Medulla oblongata (tissue), 1 donor: Measurements from ENCODE around the gene RPP25.
"Not testable (repeated sequence)": the region's sequence is repeated elsewhere in the genome, so short reads cannot be mapped to it uniquely, and the experiment has no call there.

ENCODE experiments used
- DNase-seq: peaks from one replicate; pipeline ENCODE4 v3.0.0-alpha.2; 2015; ENCODE audit errors: extremely low spot score

RPP25 gene

GRCh38 chr15:74962671-74963070 is 6.1 kb upstream of the RPP25 start:
- DNase-seq: no peak

GRCh38 chr15:74962219-74962618 is 5.6 kb upstream of the RPP25 start:
- no peak for DNase-seq

GRCh38 chr15:74961616-74962015 is 5.0 kb upstream of the RPP25 start:
- DNase-seq: no peak

GRCh38 chr15:74960995-74961588 is 4.5 kb upstream of the RPP25 start:
- no peak for DNase-seq

- DNase-seq: no peak
These were observed 3.7 kb upstream of the RPP25 start for GRCh38 chr15:74960286-74960685.

GRCh38 chr15:74959586-74959939 is 3.0 kb upstream of the RPP25 start:
- no peak for DNase-seq

GRCh38 chr15:74958908-74959585 is 2.5 kb upstream of the RPP25 start:
- no peak for DNase-seq

- no peak for DNase-seq
These were observed 1.8 kb upstream of the RPP25 start for GRCh38 chr15:74958320-74958907.

- no peak for DNase-seq
These were observed 984 bp upstream of the RPP25 start for GRCh38 chr15:74957476-74958035.

GRCh38 chr15:74955796-74956647 is 550 bp downstream of the RPP25 start:
- peak; percentile 70 for DNase-seq

GRCh38 chr15:74955017-74955416 is 1.6 kb downstream of the RPP25 start:
- no peak for DNase-seq

- no peak for DNase-seq
These were observed 2.1 kb downstream of the RPP25 start for GRCh38 chr15:74954515-74954914.

- DNase-seq: no peak
These were observed 5.6 kb downstream of the RPP25 start for GRCh38 chr15:74951006-74951405.

GRCh38 chr15:74950078-74950908 is 6.3 kb downstream of the RPP25 start:
- peak; percentile 92 for DNase-seq

- DNase-seq: peak; percentile 97
These were observed 18.8 kb downstream of the RPP25 start, which contains the start of gene COX5A for GRCh38 chr15:74937590-74938371. COX5A (minus strand) TSS chr15:74938073; CDS start chr15:74938014, 59 bp downstream.

GRCh38 chr15:74937272-74937589 is 19.3 kb downstream of the RPP25 start:
- DNase-seq: no peak

- not testable (repeated sequence) for DNase-seq
These were observed 21.4 kb downstream of the RPP25 start for GRCh38 chr15:74935193-74935592.

- DNase-seq: no peak
These were observed 23.0 kb downstream of the RPP25 start for GRCh38 chr15:74933573-74933972.

GRCh38 chr15:74928771-74929198 is 27.8 kb downstream of the RPP25 start:
- DNase-seq: no peak

GRCh38 chr15:74924525-74924924 is 32.0 kb downstream of the RPP25 start:
- no peak for DNase-seq
